RKO (cell line): ENCODE data around the gene NEDD4L.
"Not testable (repeated sequence)": the region's sequence is repeated elsewhere in the genome, so short reads cannot be mapped to it uniquely, and the experiment has no call there.

Source experiments
- DNase-seq: peaks from one replicate; pipeline ENCODE4 v3.0.0-alpha.2; 2016; ENCODE audit warnings: low spot score

NEDD4L gene

GRCh38 chr18:58239879-58240278, 195.9 kb downstream of the NEDD4L start:
- DNase-seq: peak; percentile 49

- DNase-seq: no peak
Measured at GRCh38 chr18:58241026-58241679, 197.1 kb downstream of the NEDD4L start.

GRCh38 chr18:58241877-58242276, 197.9 kb downstream of the NEDD4L start:
- peak; percentile 90 for DNase-seq

- no peak for DNase-seq
Measured at GRCh38 chr18:58242435-58242834, 198.4 kb downstream of the NEDD4L start.

GRCh38 chr18:58242968-58243367, 198.9 kb downstream of the NEDD4L start:
- DNase-seq: no peak

- DNase-seq: no peak
Measured at GRCh38 chr18:58243401-58243800, 199.4 kb downstream of the NEDD4L start.

GRCh38 chr18:58247363-58247834, 203.4 kb downstream of the NEDD4L start:
- no peak for DNase-seq

GRCh38 chr18:58249712-58250111, 205.7 kb downstream of the NEDD4L start:
- DNase-seq: no peak

GRCh38 chr18:58251416-58251815, 207.4 kb downstream of the NEDD4L start:
- DNase-seq: no peak

GRCh38 chr18:58252166-58252565, 208.1 kb downstream of the NEDD4L start:
- no peak for DNase-seq

- DNase-seq: no peak
Measured at GRCh38 chr18:58253318-58253717, 209.3 kb downstream of the NEDD4L start.

GRCh38 chr18:58253871-58254270, 209.8 kb downstream of the NEDD4L start:
- DNase-seq: no peak

- DNase-seq: no peak
Measured at GRCh38 chr18:58254873-58255511, 211.0 kb downstream of the NEDD4L start.

GRCh38 chr18:58255701-58256311, 211.8 kb downstream of the NEDD4L start:
- DNase-seq: no peak

- DNase-seq: no peak
Measured at GRCh38 chr18:58256316-58257080, 212.5 kb downstream of the NEDD4L start.

- DNase-seq: no peak
Measured at GRCh38 chr18:58257461-58257860, 213.4 kb downstream of the NEDD4L start.

GRCh38 chr18:58258692-58259342, 214.8 kb downstream of the NEDD4L start:
- no peak for DNase-seq

GRCh38 chr18:58263055-58263957, 219.3 kb downstream of the NEDD4L start:
- DNase-seq: peak; percentile 74

- DNase-seq: no peak
Measured at GRCh38 chr18:58264075-58264474, 220.0 kb downstream of the NEDD4L start.

- DNase-seq: no peak
Measured at GRCh38 chr18:58264840-58265239, 220.8 kb downstream of the NEDD4L start.

- DNase-seq: not testable (repeated sequence)
Measured at GRCh38 chr18:58265489-58265888, 221.5 kb downstream of the NEDD4L start.
